H1 (cell line): ENCODE results near the gene GANC. TPM values are rescaled to one million over a fixed set of nuclear protein-coding genes. Genes with fewer than 3 reads are reported as not detected.
"Not testable (repeated sequence)": the region's sequence is repeated elsewhere in the genome, so short reads cannot be mapped to it uniquely, and the experiment has no call there.

Source experiments
- CTCF ChIA-PET: fragments of 300-600 bp; sonication (Branson Sonifier 250); formaldehyde crosslinking; loops from one replicate; lab custom pipeline; 2021; ENCODE audit not compliant: partially characterized antibody; lab: Charles Lee
- POLR2A ChIA-PET: fragments of 300-600 bp; sonication (Branson Sonifier 250); formaldehyde crosslinking; loops from one replicate; lab custom pipeline; 2021; ENCODE audit warnings: inconsistent platforms; ENCODE audit not compliant: partially characterized antibody; lab: Charles Lee
- DNase-seq, 2 experiments: peaks; one replicate each; pipeline versions ENCODE4 v3.0.0 to v3.0.0-alpha.2; 2010 to 2022; ENCODE audit warnings: low spot score in 2 of 2, low read depth in 1 of 2, mixed read lengths in 1 of 2
- FAIRE-seq: peaks from 2 replicates; lab custom pipeline; 2011; peaks lifted over from hg19 to GRCh38; lab: Jason Lieb, UNC
- H2AFZ ChIP-seq: 2 replicates; pipeline ENCODE4 v1.8.1; 2012; ENCODE audit warnings: low read length, inconsistent platforms
- H2AK5ac ChIP-seq: 2 replicates; pipeline ENCODE4 v1.6.1; 2013; ENCODE audit warnings: low read depth, low read length
- H2BK120ac ChIP-seq: replicated peaks from 2 replicates; pipeline ENCODE3; 2013; ENCODE audit warnings: low read depth, low read length, inconsistent platforms
- H2BK12ac ChIP-seq: 2 replicates; pipeline ENCODE4 v1.6.1; 2013; ENCODE audit warnings: low read depth, low read length
- H2BK15ac ChIP-seq: 2 replicates; pipeline ENCODE4 v1.6.1; 2013; ENCODE audit warnings: low read length
- H2BK20ac ChIP-seq: 2 replicates; pipeline ENCODE4 v1.6.1; 2013; ENCODE audit warnings: low read length
- H2BK5ac ChIP-seq: 2 replicates; pipeline ENCODE4 v1.6.1; 2013; ENCODE audit warnings: low read depth, low read length
- H3K14ac ChIP-seq: 2 replicates; pipeline ENCODE4 v1.6.1; 2013; ENCODE audit warnings: inconsistent platforms; ENCODE audit not compliant: insufficient read length
- H3K18ac ChIP-seq: 2 replicates; pipeline ENCODE4 v1.6.1; 2013; ENCODE audit warnings: low read length; ENCODE audit errors: extremely low read depth
- H3K23ac ChIP-seq: 2 replicates; pipeline ENCODE4 v1.6.1; 2013; ENCODE audit warnings: inconsistent platforms; ENCODE audit not compliant: insufficient read length
- H3K23me2 ChIP-seq: 2 replicates; pipeline ENCODE4 v1.6.1; 2013; ENCODE audit warnings: low read depth, low read length
- H3K27ac ChIP-seq: 2 replicates; pipeline ENCODE4 v1.6.1; 2011; ENCODE audit warnings: low read depth, low read length, inconsistent platforms
- H3K27me3 ChIP-seq, 4 experiments: replicated peaks in 1 of 4; 1 replicate in 1 of 4; 2 replicates in 3 of 4; pipeline versions ENCODE4 v1.6.1 to v1.8.1; 2011 to 2013; ENCODE audit warnings: low read length in 3 of 4, mild to moderate bottlenecking in 3 of 4, inconsistent platforms in 2 of 4, mixed read lengths in 2 of 4, moderate library complexity in 1 of 4; ENCODE audit not compliant: control insufficient read depth in 3 of 4, insufficient read depth in 3 of 4; ENCODE audit errors: extremely low read depth in 1 of 4
- H3K36me3 ChIP-seq, 4 experiments: 2 replicates each; pipeline versions ENCODE4 v1.6.1 to v1.8.1; 2011 to 2013; ENCODE audit warnings: mild to moderate bottlenecking in 4 of 4, low read length in 3 of 4, moderate library complexity in 2 of 4, control low read depth in 1 of 4, inconsistent platforms in 1 of 4; ENCODE audit not compliant: insufficient read depth in 4 of 4, control insufficient read depth in 2 of 4
- H3K4ac ChIP-seq: replicated peaks from 2 replicates; pipeline ENCODE3; 2013; ENCODE audit warnings: low read length, low read depth, mixed read lengths, inconsistent platforms; ENCODE audit not compliant: insufficient read length
- H3K4me1 ChIP-seq, 4 experiments: replicated peaks in 1 of 4; 1 replicate in 1 of 4; 2 replicates in 3 of 4; pipeline versions ENCODE4 v1.6.1 to v1.8.1; 2011 to 2013; ENCODE audit warnings: low read length in 3 of 4, inconsistent platforms in 2 of 4, mixed read lengths in 1 of 4; ENCODE audit not compliant: insufficient read depth in 4 of 4, control insufficient read depth in 3 of 4
- H3K4me2 ChIP-seq, 2 experiments: 2 replicates each; pipeline versions ENCODE4 v1.6.1 to v1.8.1; 2011 to 2013; ENCODE audit warnings: low read depth in 2 of 2, low read length in 2 of 2, control low read depth in 1 of 2, inconsistent platforms in 1 of 2, mild to moderate bottlenecking in 1 of 2; ENCODE audit not compliant: insufficient read depth in 1 of 2
- H3K4me3 ChIP-seq, 4 experiments: fragments of 200-600, 300-600 bp in 1 of 4; sonication (generic), shearing (Covaris generic), sonication (Bioruptor Twin) in 1 of 4; 2 replicates each; pipeline versions ENCODE4 v1.5.1 to v1.8.1; 2011 to 2016; ENCODE audit warnings: low read length in 4 of 4, low read depth in 3 of 4, control low read depth in 2 of 4, inconsistent platforms in 2 of 4, mild to moderate bottlenecking in 2 of 4, mixed read lengths in 1 of 4, moderate library complexity in 1 of 4; ENCODE audit not compliant: insufficient read depth in 2 of 4; ENCODE audit errors: extremely low read depth in 1 of 4
- H3K56ac ChIP-seq: replicated peaks from 2 replicates; pipeline ENCODE3; 2013; ENCODE audit warnings: low read depth, mild to moderate bottlenecking, mixed read lengths, low read length, inconsistent platforms; ENCODE audit not compliant: insufficient read length
- H3K79me1 ChIP-seq: 2 replicates; pipeline ENCODE4 v1.6.1; 2013; ENCODE audit warnings: low read depth, low read length, control low read depth
- H3K79me2 ChIP-seq, 2 experiments: 2 replicates each; pipeline versions ENCODE4 v1.6.1 to v1.8.1; 2012 to 2013; ENCODE audit warnings: low read length in 2 of 2, mild to moderate bottlenecking in 2 of 2, inconsistent platforms in 1 of 2; ENCODE audit not compliant: insufficient read depth in 2 of 2, control insufficient read depth in 1 of 2
- H3K9ac ChIP-seq, 4 experiments: replicated peaks in 1 of 4; 1 replicate in 1 of 4; 2 replicates in 3 of 4; pipeline versions ENCODE4 v1.6.1 to v1.8.1; 2011 to 2013; ENCODE audit warnings: low read depth in 3 of 4, low read length in 3 of 4, control low read depth in 2 of 4, mild to moderate bottlenecking in 2 of 4, moderate library complexity in 2 of 4, inconsistent platforms in 1 of 4; ENCODE audit errors: extremely low read depth in 1 of 4
- H3K9me3 ChIP-seq, 2 experiments: 2 replicates each; pipeline versions ENCODE4 v1.6.1 to v1.8.1; 2012 to 2013; ENCODE audit warnings: mild to moderate bottlenecking in 2 of 2, moderate library complexity in 2 of 2, control low read depth in 1 of 2, inconsistent platforms in 1 of 2, low read depth in 1 of 2, low read length in 1 of 2, mixed read lengths in 1 of 2; ENCODE audit not compliant: insufficient read depth in 2 of 2
- H4K20me1 ChIP-seq, 2 experiments: replicated peaks in 1 of 2; 2 replicates each; pipeline versions ENCODE3 to v1.8.1; 2011 to 2013; ENCODE audit warnings: inconsistent platforms in 2 of 2, low read length in 2 of 2, mild to moderate bottlenecking in 1 of 2; ENCODE audit not compliant: insufficient read depth in 2 of 2, control insufficient read depth in 1 of 2
- H4K5ac ChIP-seq: 2 replicates; pipeline ENCODE4 v1.6.1; 2013; ENCODE audit warnings: low read length, low read depth, mixed read lengths, inconsistent platforms; ENCODE audit not compliant: insufficient read length
- H4K8ac ChIP-seq: 2 replicates; pipeline ENCODE4 v1.8.0; 2013; ENCODE audit warnings: mild to moderate bottlenecking, moderate library complexity, low read length, inconsistent platforms; ENCODE audit not compliant: insufficient read depth; ENCODE audit errors: extremely low read depth
- H4K91ac ChIP-seq: replicated peaks from 2 replicates; pipeline ENCODE3; 2013; ENCODE audit warnings: low read length, mixed read lengths, inconsistent platforms; ENCODE audit not compliant: insufficient read length
- BACH1 ChIP-seq: IDR thresholded peaks from 2 replicates; pipeline ENCODE4 v1.6.1; 2012; ENCODE audit warnings: low read length, improper control_type of control experiment
- HDAC2 ChIP-seq, 2 experiments: fragments of 300-600 bp in 1 of 2; sonication (generic) in 1 of 2; IDR thresholded peaks; 2 replicates each; pipeline ENCODE4 v1.6.1; 2011 to 2012; ENCODE audit warnings: low read depth in 2 of 2, low read length in 2 of 2, mild to moderate bottlenecking in 2 of 2, moderate library complexity in 2 of 2, borderline replicate concordance in 1 of 2, inconsistent platforms in 1 of 2
- MAFK ChIP-seq: IDR thresholded peaks from 2 replicates; pipeline ENCODE4 v1.6.1; 2012; ENCODE audit warnings: low read depth, mild to moderate bottlenecking, improper control_type of control experiment, low read length
- RAD21 ChIP-seq, 2 experiments: IDR thresholded peaks in 1 of 2; conservative IDR thresholded peaks in 1 of 2; 2 replicates each; pipeline ENCODE4 v1.6.1; 2011; ENCODE audit warnings: low read depth in 2 of 2, low read length in 2 of 2, improper control_type of control experiment in 1 of 2, inconsistent platforms in 1 of 2, mild to moderate bottlenecking in 1 of 2, moderate library complexity in 1 of 2
- RFX5 ChIP-seq: IDR thresholded peaks from 2 replicates; pipeline ENCODE4 v1.6.1; 2011; ENCODE audit warnings: low read depth, low read length, improper control_type of control experiment, borderline replicate concordance
- SIN3A ChIP-seq, 2 experiments: IDR thresholded peaks in 1 of 2; conservative IDR thresholded peaks in 1 of 2; 2 replicates each; pipeline ENCODE4 v1.6.1; 2011 to 2012; ENCODE audit warnings: low read length in 2 of 2, improper control_type of control experiment in 1 of 2, low read depth in 1 of 2, mild to moderate bottlenecking in 1 of 2
- TAF1 ChIP-seq: IDR thresholded peaks from 2 replicates; pipeline ENCODE4 v1.6.1; 2011; ENCODE audit warnings: mild to moderate bottlenecking, low read depth, low read length
- ZNF274 ChIP-seq: IDR thresholded peaks from 2 replicates; pipeline ENCODE4 v1.7.0; 2012; ENCODE audit warnings: low read length, borderline replicate concordance; ENCODE audit errors: extremely low read depth
- WGBS, 2 experiments: shearing (Covaris generic) in 1 of 2; methylation state at CpG; one replicate each; pipeline versions ENCODE4 v1.1.6 to v1.1.7; 2013 to 2015; ENCODE audit warnings: low lambda C conversion rate in 2 of 2, mixed read lengths in 2 of 2, inconsistent platforms in 1 of 2, low coverage in 1 of 2, missing lambda C conversion rate in 1 of 2; ENCODE audit not compliant: insufficient replicate concordance in 2 of 2, insufficient coverage in 1 of 2, insufficient read length in 1 of 2; ENCODE audit errors: extremely low coverage in 1 of 2, missing lambda C conversion rate in 1 of 2; 5-methylcytosine and 5-hydroxymethylcytosine counted together
- polyA plus RNA-seq, 7 experiments: library from polyadenylated mRNA; depleted of rRNA in 3 of 7; stranded (reverse) in 5 of 7; unstranded in 2 of 7; fragments of >200 nt in 5 of 7; fragments of 200-250 nt in 2 of 7; gene quantifications; 1 replicate in 5 of 7; 2 replicates in 1 of 7; 4 replicates in 1 of 7; pipeline versions ENCODE4 v1.2.1 to v1.2.3, GENCODE V29; 2011 to 2013; ENCODE audit warnings: missing spikeins in 2 of 7, mixed read lengths in 2 of 7
- total RNA-seq: library from RNA; stranded (reverse); fragmentation: NEBNext Ultra II Directional; extraction: Animal tissue kit (Norgen Biotek cat#: 25700); gene quantifications from 2 replicates; pipeline ENCODE4 v1.2.1, GENCODE V29; 2021

The GANC gene
- total and polyA plus RNA-seq, 2 of the 8 experiments (the other 6 are each of a cell fraction or from before 2014, with no cell fraction given), result 6.8 to 14.4 TPM

GRCh38 chr15:42335074-42335473 is 62.1 kb downstream of the GANC start (continued):
- TF ChIP-seq ZNF274 (no peak), HDAC2 (IDR thresholded peaks at IDR 0.05; ENCODE audit: borderline replicate concordance in 1 of 2, low read depth in 2 of 2, low read length in 2 of 2) (no peak), RAD21 (IDR thresholded peaks at IDR 0.05 in 1 of 2, conservative IDR thresholded peaks at IDR 0.05 in 1 of 2; ENCODE audit: low read depth in 2 of 2, low read length in 2 of 2) (no peak), BACH1 (no peak), SIN3A (conservative IDR thresholded peaks at IDR 0.05 in 1 of 2, IDR thresholded peaks at IDR 0.05 in 1 of 2; ENCODE audit: low read depth in 1 of 2, low read length in 2 of 2) (no peak), MAFK (no peak), RFX5 (no peak), TAF1 (no peak)

- H2AK5ac ChIP-seq, H3K27me3 ChIP-seq, H4K20me1 ChIP-seq, H3K23me2 ChIP-seq, H3K79me2 ChIP-seq, H3K9ac ChIP-seq, H2BK5ac ChIP-seq, H3K14ac ChIP-seq, H2BK20ac ChIP-seq, DNase-seq, H4K5ac ChIP-seq, H4K8ac ChIP-seq, H3K27ac ChIP-seq, H3K4me2 ChIP-seq, H2BK15ac ChIP-seq, H2BK12ac ChIP-seq, H2AFZ ChIP-seq, H3K4me3 ChIP-seq, H3K9me3 ChIP-seq, H3K4ac ChIP-seq, FAIRE-seq, H2BK120ac ChIP-seq, H3K36me3 ChIP-seq, H4K91ac ChIP-seq, H3K79me1 ChIP-seq, H3K18ac ChIP-seq, H3K56ac ChIP-seq, H3K23ac ChIP-seq, POLR2A ChIA-PET, H3K4me1 ChIP-seq: not testable (repeated sequence)
- WGBS, 2 experiments, result 86% methylated on average over 1 of the region's 1 CpG; no CpG with 5 or more reads in 1 of the 2 experiments
- CTCF ChIA-PET, result interaction anchor here (0.6 to 0.8 kb wide), 2 partner anchors 15 to 123 kb away, joined by 3 to 4 read pairs; no protein-coding TSS in a partner anchor
Measured at GRCh38 chr15:42336650-42337049, 63.6 kb downstream of the GANC start.
